Loucy (cell line): Measurements from ENCODE around the gene CARS2.

Source experiments
- H2AFZ ChIP-seq: fragments of 200-600 bp; sonication (generic); 2 replicates; pipeline ENCODE4 v1.6.0; 2016; ENCODE audit warnings: antibody characterized with exemption, mild to moderate bottlenecking, low read length, moderate library complexity
- H3F3A ChIP-seq: fragments of 200-600 bp; 2 replicates; pipeline ENCODE4 v1.6.0; 2016; ENCODE audit warnings: antibody characterized with exemption, low read depth, mild to moderate bottlenecking
- H3K27me3 ChIP-seq: fragments of 200-600 bp; sonication (generic); 2 replicates; pipeline ENCODE4 v1.6.1; 2014; ENCODE audit warnings: low read length, mild to moderate bottlenecking; ENCODE audit not compliant: insufficient read depth, poor library complexity, severe bottlenecking
- H3K36me3 ChIP-seq: fragments of 200-600 bp; sonication (generic); 2 replicates; pipeline ENCODE4 v1.6.1; 2016; ENCODE audit warnings: low read length; ENCODE audit not compliant: insufficient read depth
- H3K4me1 ChIP-seq: fragments of 200-600 bp; sonication (generic); 2 replicates; pipeline ENCODE4 v1.5.1; 2014; ENCODE audit warnings: low read length, mild to moderate bottlenecking; ENCODE audit not compliant: insufficient read depth, poor library complexity, severe bottlenecking
- H3K4me2 ChIP-seq: fragments of 200-600 bp; sonication (generic); 2 replicates; pipeline ENCODE4 v1.6.0; 2014; ENCODE audit warnings: antibody characterized with exemption, low read length, low read depth, mild to moderate bottlenecking; ENCODE audit not compliant: poor library complexity, severe bottlenecking
- H3K4me3 ChIP-seq: fragments of 200-600 bp; sonication (generic); 2 replicates; pipeline ENCODE4 v1.5.1; 2014; ENCODE audit warnings: low read length, mild to moderate bottlenecking, mixed read lengths; ENCODE audit not compliant: poor library complexity, severe bottlenecking
- H3K79me2 ChIP-seq: fragments of 200-600 bp; sonication (generic); 2 replicates; pipeline ENCODE4 v1.6.1; 2014; ENCODE audit warnings: low read length; ENCODE audit not compliant: insufficient read depth
- H3K9ac ChIP-seq: fragments of 200-600 bp; sonication (generic); 2 replicates; pipeline ENCODE4 v1.6.0; 2014; ENCODE audit warnings: mild to moderate bottlenecking, low read depth, low read length, moderate library complexity; ENCODE audit not compliant: poor library complexity, severe bottlenecking
- H3K9me2 ChIP-seq: fragments of 200-600 bp; sonication (generic); replicated peaks from 2 replicates; pipeline ENCODE4 v1.6.1; 2016; ENCODE audit warnings: low read depth, low read length, mixed read lengths
- H3K9me3 ChIP-seq: fragments of 200-600 bp; sonication (generic); 2 replicates; pipeline ENCODE4 v1.6.1; 2014; ENCODE audit warnings: mild to moderate bottlenecking, antibody characterized with exemption, low read length, low read depth; ENCODE audit not compliant: insufficient read depth
- H4K20me1 ChIP-seq: fragments of 200-600 bp; sonication (generic); 2 replicates; pipeline ENCODE4 v1.6.0; 2014; ENCODE audit warnings: antibody characterized with exemption, low read length, mild to moderate bottlenecking; ENCODE audit not compliant: insufficient read depth, poor library complexity, severe bottlenecking
- EZH2phosphoT487 ChIP-seq: fragments of 200-600 bp; IDR thresholded peaks from 2 replicates; pipeline ENCODE4 v1.6.1; 2018; ENCODE audit warnings: antibody characterized with exemption, mild to moderate bottlenecking, moderate library complexity, borderline replicate concordance
- TF ChIP-seq, protein P1 (sequence below): fragments of 200-600 bp; sonication (generic); conservative IDR thresholded peaks from 2 replicates; pipeline ENCODE4 v1.5.1; 2014; ENCODE audit warnings: mild to moderate bottlenecking, antibody characterized with exemption, low read length

CARS2 gene

DNA sequence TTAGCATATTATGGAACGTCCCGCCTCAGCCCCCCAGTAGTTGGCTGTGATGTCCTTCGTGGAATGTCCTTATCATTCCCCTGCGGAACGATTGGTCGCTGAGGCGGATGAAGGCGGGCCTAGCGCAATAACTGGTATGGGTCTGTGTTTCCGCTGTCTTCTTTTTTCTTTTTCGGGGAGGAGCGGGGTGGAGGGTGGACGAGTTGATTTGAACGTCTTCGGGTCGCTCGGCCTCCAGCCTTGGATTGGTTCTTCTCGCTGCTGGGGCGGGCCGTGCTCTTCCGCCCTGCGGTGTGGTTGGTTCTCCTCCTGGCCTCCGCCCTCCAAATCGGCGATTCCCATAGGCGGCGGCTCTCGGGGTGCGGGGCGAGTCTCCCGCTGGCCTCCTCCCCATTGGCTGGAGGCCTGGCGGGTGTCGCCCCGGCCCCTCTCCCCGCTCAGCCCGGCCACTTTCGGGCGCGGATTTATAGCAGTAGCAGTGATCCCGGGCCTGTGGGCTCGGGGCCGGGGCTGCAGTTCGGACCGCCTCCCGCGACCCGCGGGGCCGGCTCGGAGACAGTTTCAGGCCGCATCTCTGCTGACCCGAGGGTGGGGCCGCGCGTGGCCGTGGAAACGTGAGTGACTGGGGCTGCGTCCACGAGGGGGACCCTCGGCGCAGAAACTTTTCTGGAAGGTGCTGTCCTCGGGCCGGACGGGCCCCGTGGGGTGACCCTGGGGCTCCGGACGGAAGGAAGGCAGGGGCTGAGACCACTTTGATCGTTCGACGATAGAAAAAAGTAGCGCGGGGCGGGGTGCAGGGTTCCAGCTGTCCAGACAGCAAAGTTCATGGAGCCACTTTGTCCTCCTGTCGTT, 9.7 kb upstream of the CARS2 start:
- H3K79me2 ChIP-seq: peaks cover 74% of the 10 kb centered on the region
- no peak for TF ChIP-seq EZH2phosphoT487
- TF ChIP-seq, protein P1, sequence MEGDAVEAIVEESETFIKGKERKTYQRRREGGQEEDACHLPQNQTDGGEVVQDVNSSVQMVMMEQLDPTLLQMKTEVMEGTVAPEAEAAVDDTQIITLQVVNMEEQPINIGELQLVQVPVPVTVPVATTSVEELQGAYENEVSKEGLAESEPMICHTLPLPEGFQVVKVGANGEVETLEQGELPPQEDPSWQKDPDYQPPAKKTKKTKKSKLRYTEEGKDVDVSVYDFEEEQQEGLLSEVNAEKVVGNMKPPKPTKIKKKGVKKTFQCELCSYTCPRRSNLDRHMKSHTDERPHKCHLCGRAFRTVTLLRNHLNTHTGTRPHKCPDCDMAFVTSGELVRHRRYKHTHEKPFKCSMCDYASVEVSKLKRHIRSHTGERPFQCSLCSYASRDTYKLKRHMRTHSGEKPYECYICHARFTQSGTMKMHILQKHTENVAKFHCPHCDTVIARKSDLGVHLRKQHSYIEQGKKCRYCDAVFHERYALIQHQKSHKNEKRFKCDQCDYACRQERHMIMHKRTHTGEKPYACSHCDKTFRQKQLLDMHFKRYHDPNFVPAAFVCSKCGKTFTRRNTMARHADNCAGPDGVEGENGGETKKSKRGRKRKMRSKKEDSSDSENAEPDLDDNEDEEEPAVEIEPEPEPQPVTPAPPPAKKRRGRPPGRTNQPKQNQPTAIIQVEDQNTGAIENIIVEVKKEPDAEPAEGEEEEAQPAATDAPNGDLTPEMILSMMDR: peak; percentile 41
- H3K9me3 ChIP-seq: no peaks in the 10 kb centered on the region
- H3K4me1 ChIP-seq: peaks cover 30% of the 10 kb centered on the region
- peak overlapping the region; percentile 39 for H2AFZ ChIP-seq
- peak overlapping the region; percentile 78 for H3K4me2 ChIP-seq
- H3K9me2 ChIP-seq: no peaks in the 10 kb centered on the region
- peaks cover 48% of the 10 kb centered on the region for H4K20me1 ChIP-seq
- 0 out of 2 replicates have a peak, but pooled peaks cover 2% of the 10 kb centered on the region for H3F3A ChIP-seq
- peak overlapping the region; percentile 93 for H3K9ac ChIP-seq
- peak overlapping the region; percentile 92 for H3K4me3 ChIP-seq
- peaks cover 15% of the 10 kb centered on the region; the same call in 1 of the 2 replicates for H3K36me3 ChIP-seq
- H3K27me3 ChIP-seq: no peaks in the 10 kb centered on the region

DNA sequence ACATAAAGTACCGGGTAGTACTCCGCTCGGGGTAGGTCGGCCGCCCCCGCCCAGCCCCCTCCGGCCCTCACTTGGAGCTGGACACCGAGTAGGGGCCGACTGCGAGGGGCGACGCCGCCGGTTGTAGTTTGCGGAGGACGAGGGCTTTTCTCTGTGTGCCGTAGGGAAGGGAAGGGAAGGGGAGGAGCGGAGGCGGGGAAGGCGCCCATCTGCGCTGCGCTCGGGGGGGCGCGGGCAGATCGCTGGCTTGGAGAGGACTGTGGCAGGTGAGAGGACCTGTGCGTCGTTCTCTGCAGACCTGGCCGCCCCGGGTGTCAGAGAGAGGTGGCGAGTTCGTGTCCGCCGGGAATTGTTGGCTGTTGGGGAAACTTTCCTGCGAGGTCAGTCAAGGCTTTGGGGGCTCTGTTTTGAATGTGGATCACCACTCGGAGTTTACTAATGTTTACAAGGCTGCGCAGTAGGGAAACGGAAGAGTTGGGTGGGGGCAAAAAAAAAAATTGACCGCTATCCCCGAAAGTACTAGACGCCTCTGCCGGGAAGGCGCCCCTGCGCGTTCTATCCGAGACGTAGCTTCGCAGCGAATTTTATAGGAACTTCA, 9.0 kb upstream of the CARS2 start:
- peaks cover 30% of the 10 kb centered on the region for H3K4me1 ChIP-seq
- peak overlapping the region; percentile 93 for H3K9ac ChIP-seq
- H3K4me2 ChIP-seq: peak overlapping the region; percentile 63
- H3K79me2 ChIP-seq: peaks cover 70% of the 10 kb centered on the region
- no peak overlapping the region for H2AFZ ChIP-seq
- H3K27me3 ChIP-seq: no peaks in the 10 kb centered on the region
- peak overlapping the region; percentile 80 for H3K4me3 ChIP-seq
- no peak for TF ChIP-seq EZH2phosphoT487
- TF ChIP-seq, protein P1: no peak; the same call in 1 of the 2 replicates
- peaks cover 42% of the 10 kb centered on the region for H4K20me1 ChIP-seq
- H3K9me3 ChIP-seq: no peaks in the 10 kb centered on the region
- H3K36me3 ChIP-seq: peaks cover 10% of the 10 kb centered on the region; the same call in 1 of the 2 replicates
- 0 out of 2 replicates have a peak, but pooled peaks cover 2% of the 10 kb centered on the region for H3F3A ChIP-seq
- no peaks in the 10 kb centered on the region for H3K9me2 ChIP-seq

DNA sequence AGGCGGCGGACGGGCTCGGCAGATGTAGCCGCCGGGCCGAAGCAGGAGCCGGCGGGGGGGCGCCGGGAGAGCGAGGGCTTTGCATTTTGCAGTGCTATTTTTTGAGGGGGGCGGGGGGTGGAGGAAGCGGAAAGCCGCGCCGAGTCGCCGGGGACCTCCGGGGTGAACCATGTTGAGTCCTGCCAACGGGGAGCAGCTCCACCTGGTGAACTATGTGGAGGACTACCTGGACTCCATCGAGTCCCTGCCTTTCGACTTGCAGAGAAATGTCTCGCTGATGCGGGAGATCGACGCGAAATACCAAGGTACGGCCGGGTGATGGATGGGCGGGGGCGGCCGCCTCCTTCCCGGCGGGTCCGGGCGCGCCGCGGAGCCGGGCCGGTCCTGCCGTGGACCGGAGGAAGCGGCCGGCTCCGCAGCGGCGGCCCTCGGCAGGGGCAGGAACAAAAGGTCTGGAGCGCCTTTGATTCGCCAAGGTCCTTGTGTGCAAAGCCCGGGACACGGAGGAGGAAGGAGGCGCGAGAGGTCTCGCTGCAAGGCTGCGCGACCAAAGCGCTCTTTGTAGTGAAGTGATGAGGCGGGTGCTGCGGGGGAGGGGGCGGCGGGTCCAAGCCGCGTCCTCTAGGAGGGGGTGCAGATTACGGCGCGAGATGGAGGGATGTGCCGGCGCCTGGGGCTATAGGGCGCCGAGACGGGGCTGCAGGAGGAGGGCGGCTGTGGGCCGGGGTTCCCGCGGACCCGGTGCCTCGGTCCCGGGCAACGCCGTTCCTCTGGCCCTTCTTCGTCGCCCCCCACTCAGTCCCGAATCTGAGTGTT, 8.3 kb upstream of the CARS2 start:
- H3F3A ChIP-seq: 0 out of 2 replicates have a peak, but pooled peaks cover 2% of the 10 kb centered on the region
- peaks cover 35% of the 10 kb centered on the region for H4K20me1 ChIP-seq
- H3K27me3 ChIP-seq: no peaks in the 10 kb centered on the region
- H3K79me2 ChIP-seq: peaks cover 63% of the 10 kb centered on the region
- H3K4me3 ChIP-seq: peak overlapping the region; percentile 80
- no peaks in the 10 kb centered on the region for H3K9me2 ChIP-seq
- peaks cover 2% of the 10 kb centered on the region; the same call in 1 of the 2 replicates for H3K36me3 ChIP-seq
- no peak overlapping the region for H2AFZ ChIP-seq
- TF ChIP-seq EZH2phosphoT487: no peak
- TF ChIP-seq, protein P1: peak; percentile 35
- no peaks in the 10 kb centered on the region for H3K9me3 ChIP-seq
- H3K9ac ChIP-seq: peak overlapping the region; percentile 93
- peak overlapping the region; percentile 63 for H3K4me2 ChIP-seq
- H3K4me1 ChIP-seq: peaks cover 30% of the 10 kb centered on the region
